GM21786 (cell line): ENCODE data around the gene C16orf54.
"Not testable (repeated sequence)": the region's sequence is repeated elsewhere in the genome, so short reads cannot be mapped to it uniquely, and the experiment has no call there.

Experiments used
- ATAC-seq: cut with Tn5 transposase; IDR thresholded peaks from one replicate; pipeline ENCODE4 v1.9.1; 2021; ENCODE audit not compliant: unreplicated experiment

The C16orf54 gene

DNA sequence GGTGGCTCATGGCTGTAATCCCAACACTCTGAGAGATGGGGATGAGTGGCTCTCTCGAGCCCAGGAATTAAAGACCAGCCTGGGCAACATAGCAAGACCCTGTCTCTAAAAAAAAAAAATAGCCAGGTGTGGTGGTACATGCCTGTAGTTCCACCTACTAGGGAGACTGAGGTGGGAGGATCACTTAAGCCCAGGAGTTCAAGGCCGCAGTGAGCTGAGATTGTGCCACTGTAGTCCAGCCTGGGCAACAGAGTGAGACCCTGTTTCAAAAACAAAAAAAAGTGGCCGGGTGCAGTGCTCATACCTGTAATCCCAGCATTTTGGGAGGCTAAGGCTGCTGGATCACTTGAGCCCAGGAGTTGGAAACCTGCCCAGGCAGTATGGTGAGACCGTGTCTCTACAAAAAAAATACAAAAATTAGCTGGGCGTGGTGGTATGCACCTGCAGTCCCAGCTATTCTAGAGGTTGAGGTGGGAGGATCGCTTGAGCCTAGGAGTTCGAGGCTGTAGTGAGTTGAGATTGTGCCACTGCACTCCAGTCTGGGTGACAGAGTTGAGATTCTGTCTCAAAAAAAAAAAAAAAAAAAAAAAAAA, 3.0 kb downstream of the C16orf54 start:
- no peak for ATAC-seq

DNA sequence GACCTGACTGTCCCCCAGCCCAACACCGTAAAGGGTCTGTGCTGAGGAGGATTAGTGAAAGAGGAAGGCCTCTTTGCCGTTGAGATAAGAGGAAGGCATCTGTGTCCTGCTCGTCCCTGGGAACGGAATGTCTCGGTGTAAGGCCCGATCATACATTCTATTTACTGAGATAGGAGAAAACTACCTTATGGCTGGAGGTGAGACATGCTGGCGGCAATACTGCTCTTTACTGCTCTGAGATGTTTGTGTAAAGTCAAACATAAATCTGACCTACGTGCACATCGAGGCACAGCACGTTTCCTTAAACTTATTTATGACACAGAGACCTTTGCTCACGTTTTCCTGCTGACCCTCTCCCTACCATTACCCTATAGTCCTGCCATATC, 5.2 kb downstream of the C16orf54 start:
- ATAC-seq: not testable (repeated sequence)

DNA sequence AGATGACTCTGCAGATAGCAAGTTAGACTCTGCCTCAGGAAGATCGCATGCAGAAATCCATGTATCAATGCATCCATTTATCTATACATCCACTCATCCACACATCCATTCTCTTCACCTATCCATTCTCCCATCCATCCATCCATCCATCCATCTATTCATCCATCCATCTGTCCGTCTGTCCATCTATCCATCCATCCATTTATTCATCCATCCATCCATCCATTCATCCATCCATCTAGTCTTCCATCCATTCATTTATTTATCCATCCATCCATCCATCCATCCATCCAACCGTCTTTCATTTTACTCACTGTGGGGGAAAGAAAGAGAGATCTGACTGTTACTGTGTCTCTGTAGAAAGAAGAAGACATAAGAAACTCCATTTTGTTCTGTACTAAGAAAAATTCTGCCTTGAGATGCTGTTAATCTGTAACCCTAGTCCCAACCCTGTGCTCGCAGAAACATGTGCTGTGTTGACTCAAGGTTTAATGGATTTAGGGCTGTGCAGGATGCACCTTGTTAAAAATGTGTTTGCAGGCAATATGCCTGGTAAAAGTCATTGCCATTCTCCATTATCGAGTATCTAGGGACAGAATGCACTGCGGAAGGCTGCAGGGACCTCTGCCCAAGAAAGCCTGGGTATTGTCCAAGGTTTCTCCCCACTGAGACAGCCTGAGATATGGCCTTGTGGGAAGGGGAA, 5.7 kb downstream of the C16orf54 start:
- ATAC-seq: not testable (repeated sequence)

DNA sequence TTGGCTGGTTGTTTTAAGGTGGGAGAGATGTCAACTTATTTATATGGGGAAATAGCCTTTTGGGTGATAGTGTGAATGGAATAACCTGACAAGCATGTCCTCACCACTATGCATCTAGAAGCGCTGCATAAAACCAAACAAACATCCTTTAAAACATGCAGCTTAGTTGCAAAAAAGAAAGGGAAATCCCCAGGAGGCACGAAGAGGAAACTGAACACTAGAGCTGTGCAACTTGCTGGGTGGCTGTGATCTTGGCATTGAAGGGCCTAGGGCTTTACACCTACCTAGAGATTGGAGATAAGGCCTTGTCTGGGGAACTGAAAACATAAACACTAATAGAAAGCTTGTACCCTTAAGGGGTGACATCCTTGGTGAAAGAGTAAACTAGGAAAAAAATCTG, 7.3 kb downstream of the C16orf54 start:
- ATAC-seq: no peak

DNA sequence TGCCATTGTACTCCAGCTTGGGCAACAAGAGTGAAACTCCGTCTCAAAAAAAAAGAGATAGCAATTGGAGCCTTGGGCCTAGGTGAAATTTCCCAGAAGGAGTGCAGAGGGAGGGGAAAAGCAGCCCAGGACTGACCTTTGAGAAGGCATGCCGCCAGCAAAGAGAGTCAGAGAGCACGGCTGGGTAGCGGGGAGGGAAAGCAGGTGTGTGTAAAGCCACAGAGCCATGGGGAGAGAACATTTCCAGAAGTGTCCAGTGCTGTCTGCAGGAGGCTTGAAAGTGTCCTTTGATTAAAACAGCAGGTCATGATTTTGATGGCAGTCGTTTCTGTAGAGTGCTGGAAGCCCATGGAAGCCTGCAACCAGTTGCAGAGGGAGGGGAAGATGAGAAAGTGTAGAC, 8.1 kb downstream of the C16orf54 start:
- ATAC-seq: no peak

DNA sequence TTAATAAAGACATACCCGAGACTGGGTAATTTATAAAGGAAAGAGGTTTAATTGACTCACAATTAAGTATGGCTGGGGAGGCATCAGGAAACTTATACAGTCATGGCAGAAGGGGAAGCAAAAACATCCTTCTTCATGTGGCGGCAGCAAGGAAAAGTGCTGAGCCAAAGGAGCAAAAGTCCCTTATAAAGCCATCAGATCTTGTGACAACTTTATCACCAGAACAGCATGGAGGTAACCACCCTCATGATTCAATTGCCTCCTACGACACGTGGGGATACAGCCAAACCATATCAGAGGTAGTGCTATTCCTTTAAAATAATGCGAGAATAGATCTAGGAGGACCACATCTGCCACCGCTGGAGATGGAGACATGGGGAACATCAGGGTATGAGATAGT, 9.0 kb downstream of the C16orf54 start:
- no peak for ATAC-seq

DNA sequence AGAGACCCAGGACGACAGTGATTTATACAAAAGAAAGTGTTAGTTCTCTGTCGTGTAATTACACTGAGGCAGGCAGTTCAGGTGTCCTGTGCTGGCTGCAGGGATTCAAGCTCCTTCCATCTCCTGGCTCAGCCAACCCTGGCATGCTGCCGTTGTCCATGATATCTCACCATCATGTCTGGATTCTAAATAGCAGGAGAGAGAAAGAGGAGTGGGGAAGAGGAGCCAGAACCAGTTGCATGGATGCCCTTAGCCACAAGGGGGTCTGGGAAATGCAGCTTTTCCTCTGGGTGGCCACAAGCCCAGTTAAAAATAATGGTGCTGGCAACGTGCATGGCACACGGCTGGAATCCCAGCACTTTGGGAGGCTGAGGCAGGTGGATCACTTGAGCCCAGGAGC, 9.7 kb downstream of the C16orf54 start:
- ATAC-seq: no peak

DNA sequence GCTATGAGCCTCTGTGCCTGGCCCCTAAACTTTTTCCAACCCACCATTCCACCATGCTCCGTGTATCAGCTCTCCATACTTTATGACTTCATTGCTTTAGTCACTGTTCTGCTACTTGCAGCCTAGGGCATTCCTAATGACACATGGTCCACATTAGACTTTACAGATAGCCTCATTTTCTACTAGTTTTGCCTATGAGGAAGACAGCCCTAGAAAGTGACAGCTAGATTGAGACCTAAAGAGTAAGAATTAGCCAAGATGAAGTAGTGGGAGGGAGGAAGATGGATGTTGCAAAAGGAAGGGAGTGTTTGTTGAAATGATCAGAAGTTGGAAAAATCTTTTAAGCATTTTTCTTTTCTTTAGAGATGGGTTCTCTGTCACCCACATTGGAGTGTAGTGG, 11.0 kb downstream of the C16orf54 start:
- no peak for ATAC-seq

DNA sequence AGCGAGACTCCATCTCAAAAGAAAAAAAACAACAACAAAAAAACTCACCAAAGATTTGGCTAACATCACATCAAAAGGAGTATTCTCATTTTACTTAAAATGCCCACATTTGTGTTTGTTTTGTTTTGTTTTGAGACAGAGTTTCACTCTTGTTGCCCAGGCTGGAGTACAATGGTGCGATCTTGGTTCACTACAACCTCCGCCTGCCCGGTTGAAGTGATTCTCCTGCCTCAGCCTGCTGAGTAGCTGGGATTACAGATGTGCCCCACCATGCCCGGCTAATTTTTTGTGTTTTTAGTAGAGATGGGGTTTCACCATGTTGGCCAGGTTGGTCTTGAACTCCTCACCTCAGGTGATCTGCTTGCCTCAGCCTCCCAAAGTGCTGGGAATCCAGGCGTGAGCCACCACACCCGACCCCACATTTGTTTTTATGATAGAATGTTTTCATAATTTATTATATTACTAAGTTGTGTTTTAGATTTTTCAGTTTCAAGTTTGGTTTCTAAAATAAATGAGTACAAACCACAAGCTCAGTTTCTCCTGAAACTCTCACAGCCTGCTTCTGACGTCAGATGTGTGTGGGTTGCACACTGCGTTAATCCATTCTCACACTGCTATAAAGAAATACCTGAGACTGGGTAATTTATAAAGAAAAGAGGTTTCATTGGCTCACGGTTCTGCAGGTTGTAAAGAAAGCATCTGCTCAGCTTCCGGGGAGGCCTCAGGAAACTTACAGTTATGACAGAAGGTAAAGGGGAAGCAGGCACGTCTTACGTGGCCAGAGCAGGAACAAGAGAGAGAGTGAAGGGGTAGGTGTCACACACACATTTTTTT, 13.8 kb downstream of the C16orf54 start:
- not testable (repeated sequence) for ATAC-seq

DNA sequence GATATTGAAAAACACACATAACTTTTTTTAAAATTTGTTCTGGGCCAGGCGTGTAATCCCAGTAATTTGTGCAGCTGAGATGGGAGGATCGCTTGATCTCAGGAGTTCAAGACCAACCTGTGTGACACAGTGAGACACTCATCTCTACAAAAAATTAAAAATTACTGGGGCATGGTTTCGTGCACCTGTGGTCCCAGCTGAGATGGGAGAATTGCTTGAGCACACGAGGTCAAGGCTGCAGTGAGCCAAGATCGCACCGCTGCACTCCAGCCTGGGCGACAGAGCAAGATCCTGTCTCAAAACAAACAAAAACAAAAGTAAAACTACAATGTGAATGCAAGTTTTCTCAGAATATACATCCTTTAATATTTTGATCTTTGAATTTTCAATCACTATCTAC, 15.1 kb downstream of the C16orf54 start:
- no peak for ATAC-seq

DNA sequence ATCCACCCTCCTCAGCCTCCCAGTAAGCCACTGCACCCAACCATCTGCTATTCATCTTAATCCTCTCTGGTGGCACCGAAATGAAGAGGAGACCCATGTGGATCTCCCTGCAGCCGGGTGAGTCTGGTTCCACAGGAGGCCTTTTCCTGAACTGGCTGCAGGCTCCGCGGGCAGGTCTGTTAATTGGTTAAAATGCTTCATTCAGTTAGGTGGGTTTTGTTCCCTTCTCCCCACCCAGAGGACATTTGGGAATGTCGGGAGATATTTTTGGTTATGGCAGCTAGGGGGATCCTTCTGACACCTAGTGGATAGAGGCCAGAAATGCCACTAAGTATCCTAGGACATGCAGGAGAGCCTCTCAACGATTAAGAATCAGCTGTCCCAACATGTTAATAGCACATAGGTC, 16.7 kb downstream of the C16orf54 start:
- no peak for ATAC-seq

DNA sequence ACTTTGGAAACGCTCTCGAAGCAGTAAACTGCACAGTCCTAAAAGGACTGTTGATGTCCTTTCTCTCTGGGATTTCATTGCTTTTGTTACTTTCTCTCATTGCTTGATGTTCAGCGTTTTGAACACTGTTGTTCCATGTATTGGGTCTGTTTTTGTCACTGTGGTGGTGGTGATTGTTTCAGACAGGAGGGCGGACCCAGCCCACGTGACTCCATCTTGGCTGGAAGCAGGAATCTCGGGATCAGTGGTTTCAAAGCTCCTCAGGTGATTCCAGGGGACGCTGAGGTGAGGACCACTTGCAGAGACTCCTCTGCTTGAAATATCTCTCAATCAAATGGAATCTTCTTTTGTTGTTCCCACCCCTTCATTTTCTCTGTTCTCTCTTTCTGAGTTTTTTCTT, 18.3 kb downstream of the C16orf54 start:
- no peak for ATAC-seq

DNA sequence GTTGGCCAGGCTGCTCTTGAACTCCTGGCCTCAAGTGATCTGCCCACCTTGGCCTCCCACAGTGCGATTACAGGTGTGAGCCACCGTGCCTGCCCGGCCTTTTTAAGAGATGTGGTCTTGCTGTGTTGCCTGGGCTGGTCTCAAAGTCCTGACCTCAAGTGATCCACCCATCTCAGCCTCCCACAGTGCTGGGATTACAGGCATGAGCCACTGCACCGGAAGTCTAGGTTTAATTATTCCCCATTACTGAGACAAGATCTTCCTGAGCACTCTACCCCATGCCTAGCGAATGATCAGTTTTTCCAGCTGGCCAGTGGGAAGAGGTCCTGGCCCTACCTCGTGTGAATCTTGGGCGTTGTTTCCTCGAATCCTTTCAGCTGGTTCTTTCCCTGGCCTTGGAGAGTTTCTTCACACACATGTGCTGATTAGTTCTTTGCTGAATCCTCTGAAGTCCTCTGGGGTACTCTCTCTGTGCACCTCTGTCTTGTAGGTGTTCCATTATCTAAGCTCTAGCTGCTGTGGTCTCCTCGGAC, 18.9 kb downstream of the C16orf54 start:
- no peak for ATAC-seq

DNA sequence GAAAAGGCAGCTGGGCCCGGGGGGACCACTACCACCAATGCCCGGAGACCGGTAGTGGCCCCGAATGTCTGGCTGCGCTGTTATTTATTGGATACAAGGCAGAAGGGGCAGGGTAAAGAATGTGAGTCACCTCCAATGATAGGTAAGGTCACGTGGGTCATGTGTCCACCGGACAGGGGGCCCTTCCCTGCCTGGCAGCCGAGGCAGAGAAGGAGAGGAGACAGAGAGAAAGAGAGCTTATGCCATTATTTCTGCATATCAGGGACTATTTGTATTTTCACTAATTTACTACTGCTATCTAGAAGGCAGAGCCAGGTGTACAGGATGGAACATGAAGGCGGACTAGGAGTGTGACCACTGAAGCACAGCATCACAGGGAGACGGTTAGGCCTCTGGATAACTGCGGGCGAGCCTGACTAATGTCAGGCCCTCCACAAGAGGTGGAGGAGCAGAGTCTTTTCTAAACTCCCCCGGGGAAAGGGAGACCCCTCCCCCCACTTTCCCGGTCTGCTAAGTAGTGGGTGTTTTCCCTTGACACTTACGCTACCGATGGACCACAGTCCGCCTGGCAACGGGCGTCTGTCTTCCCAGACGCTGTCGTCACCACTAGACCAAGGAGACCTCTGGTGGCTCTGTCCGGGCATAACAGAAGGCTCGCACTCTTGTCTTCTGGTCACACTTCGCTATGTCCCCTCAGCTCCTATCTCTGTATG, 24.5 kb downstream of the C16orf54 start:
- ATAC-seq: not testable (repeated sequence)

DNA sequence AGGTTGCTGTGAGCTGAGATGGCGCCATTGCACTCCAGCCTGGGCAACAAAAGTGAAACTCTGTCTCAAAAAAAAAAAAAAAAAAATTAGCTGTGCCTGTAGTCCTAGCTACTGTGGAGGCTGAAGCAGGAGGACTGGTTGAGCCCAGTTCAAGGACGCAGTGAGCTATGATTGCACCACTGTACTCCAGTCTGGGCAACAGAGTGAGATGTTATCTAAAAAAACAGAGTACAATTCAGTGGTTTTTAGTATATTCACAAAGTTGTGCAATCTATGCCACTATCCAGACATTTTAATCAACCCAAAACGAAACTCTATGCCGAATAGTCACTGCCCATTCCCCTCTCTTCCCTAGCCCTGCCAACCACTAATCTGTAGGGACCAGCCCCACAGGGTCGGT, 25.1 kb downstream of the C16orf54 start:
- no peak for ATAC-seq

DNA sequence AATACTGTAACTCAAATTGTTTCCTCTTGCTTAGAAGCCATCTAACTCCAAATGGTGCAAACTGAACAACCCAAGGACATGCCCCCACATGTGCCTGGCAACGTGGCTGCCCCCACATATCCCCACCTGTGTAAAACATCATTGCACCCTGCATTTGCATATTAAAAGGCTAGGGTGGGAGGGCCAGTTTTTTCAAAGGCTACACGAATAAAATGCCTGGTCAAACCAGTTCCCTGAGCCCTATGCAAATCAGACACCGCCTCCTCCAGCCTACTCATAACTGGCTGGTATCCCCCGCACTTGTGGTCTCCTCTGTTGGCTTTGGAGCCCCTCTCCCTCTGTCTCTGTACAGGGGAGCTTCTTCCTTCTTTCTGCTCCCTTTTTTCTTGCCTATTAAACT, 26.7 kb downstream of the C16orf54 start:
- no peak for ATAC-seq

DNA sequence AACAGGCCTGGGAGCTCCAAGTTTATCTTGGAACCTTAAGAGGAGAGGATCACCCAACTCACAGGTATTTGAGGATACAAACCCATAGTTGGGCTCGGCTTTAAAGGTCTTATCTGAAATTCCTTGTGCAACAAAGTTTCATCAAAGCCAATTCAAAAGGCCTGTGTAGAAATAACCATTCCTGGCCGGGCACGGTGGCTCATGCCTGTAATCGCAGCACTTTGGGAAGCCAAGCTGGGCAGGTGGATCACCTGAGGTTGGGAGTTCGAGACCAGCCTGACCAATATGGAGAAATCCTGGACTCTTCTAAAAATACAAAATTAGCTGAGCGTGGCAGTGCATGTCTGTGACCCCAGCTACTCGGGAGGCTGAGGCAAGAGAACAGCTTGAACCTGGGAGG, 28.7 kb downstream of the C16orf54 start:
- ATAC-seq: no peak

DNA sequence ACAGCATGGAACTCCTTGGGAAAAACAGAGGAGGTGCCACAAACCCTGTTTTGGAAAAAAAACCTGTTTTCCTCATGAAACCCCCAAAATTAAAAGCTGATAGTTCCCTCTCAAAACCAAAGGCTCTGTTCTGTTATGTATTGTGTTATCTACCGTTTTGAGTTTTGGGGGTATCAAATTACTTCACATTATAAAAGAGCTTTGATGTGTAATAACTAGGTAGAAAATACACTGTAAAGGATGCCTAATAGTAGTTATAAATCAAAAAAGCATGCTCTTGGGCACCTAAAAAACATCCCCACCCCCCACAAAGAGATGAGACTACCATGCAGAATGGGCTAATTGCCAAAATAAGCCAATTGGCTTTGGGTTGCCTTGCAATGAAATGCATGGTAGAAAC, 30.8 kb downstream of the C16orf54 start:
- ATAC-seq: no peak

DNA sequence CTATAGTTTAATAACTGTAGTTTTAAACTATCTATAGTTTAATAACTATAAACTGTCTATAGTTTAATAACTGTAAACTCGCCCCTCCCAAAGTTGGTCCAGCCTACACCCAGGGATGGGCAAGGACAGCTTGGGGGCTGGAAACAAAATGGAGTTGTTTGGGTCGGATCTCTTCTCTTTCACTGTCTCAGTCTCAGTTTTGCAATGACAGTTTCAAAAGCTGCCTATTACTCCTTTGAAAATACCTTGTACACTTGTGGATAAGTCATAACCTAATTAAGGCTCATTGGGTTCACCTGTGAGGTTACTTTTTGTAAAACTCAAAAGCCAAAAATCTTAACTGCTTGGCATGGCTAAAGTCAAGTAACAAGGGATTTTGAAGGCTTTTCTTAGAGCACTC, 31.4 kb downstream of the C16orf54 start:
- ATAC-seq: no peak

DNA sequence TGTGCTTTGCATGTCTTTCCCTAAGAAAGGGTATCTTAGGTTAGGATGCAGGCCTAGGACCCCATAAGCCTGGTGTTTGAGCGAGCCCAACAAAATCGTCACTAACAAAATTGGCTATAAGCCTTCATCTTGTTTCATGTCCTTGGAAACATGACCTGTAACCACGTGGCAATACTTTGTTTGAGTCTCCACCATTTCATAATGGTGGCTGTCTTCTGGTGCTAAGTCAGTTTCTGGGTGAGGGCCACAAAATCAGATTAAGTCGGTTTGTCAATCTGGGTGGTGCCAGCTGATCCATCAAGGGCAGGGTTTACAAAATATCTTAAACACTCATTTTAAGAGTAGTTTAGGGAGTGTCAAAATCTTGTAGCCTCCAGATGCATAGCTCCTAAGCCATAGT, 33.0 kb downstream of the C16orf54 start:
- ATAC-seq: no peak
